Osteoblast (primary cell): ENCODE results near the gene EIF4G3. TPM values are rescaled to one million over a fixed set of nuclear protein-coding genes. Genes with fewer than 3 reads are reported as not detected.

Experiments used
- DNase-seq: peaks from one replicate; pipeline ENCODE4 v3.0.0; 2011; ENCODE audit warnings: low spot score, mixed read lengths; ENCODE audit not compliant: insufficient read length; ENCODE audit errors: missing footprints
- H2AFZ ChIP-seq: 2 replicates; pipeline ENCODE4 v1.6.0; 2011; ENCODE audit warnings: mild to moderate bottlenecking, low read length
- H3K27ac ChIP-seq: 2 replicates; pipeline ENCODE4 v1.5.1; 2011; ENCODE audit warnings: mild to moderate bottlenecking, low read depth, low read length, moderate library complexity
- H3K27me3 ChIP-seq: 2 replicates; pipeline ENCODE4 v1.6.0; 2012; ENCODE audit warnings: mild to moderate bottlenecking, control low read depth, inconsistent platforms, low read length, moderate library complexity; ENCODE audit not compliant: insufficient read depth
- H3K36me3 ChIP-seq: 2 replicates; pipeline ENCODE4 v1.5.1; 2011; ENCODE audit warnings: mild to moderate bottlenecking, low read length, control low read depth, moderate library complexity; ENCODE audit not compliant: insufficient read depth
- H3K4me1 ChIP-seq: 2 replicates; pipeline ENCODE4 v1.5.1; 2011; ENCODE audit warnings: mild to moderate bottlenecking, low read length, control low read depth, moderate library complexity; ENCODE audit not compliant: insufficient read depth
- H3K4me2 ChIP-seq: 2 replicates; pipeline ENCODE4 v1.6.0; 2011; ENCODE audit warnings: mild to moderate bottlenecking, low read length; ENCODE audit not compliant: insufficient read depth
- H3K4me3 ChIP-seq: fragments of 200-600 bp; sonication (generic); 3 replicates; pipeline ENCODE4 v1.5.1; 2012; ENCODE audit warnings: mild to moderate bottlenecking, low read length, inconsistent platforms; ENCODE audit not compliant: insufficient read depth
- H3K79me2 ChIP-seq: 2 replicates; pipeline ENCODE4 v1.6.0; 2012; ENCODE audit warnings: mild to moderate bottlenecking, low read length, control low read depth, inconsistent platforms; ENCODE audit not compliant: insufficient read depth
- H3K9me3 ChIP-seq: 2 replicates; pipeline ENCODE4 v1.5.1; 2011; ENCODE audit warnings: low read depth, low read length, control low read depth
- H4K20me1 ChIP-seq: 2 replicates; pipeline ENCODE4 v1.6.0; 2012; ENCODE audit warnings: mild to moderate bottlenecking, low read length, control low read depth; ENCODE audit not compliant: insufficient read depth
- CTCF ChIP-seq: IDR thresholded peaks from 2 replicates; pipeline ENCODE4 v1.5.1; 2011; ENCODE audit warnings: mild to moderate bottlenecking, low read depth, low read length, moderate library complexity; ENCODE audit errors: extremely low read depth
- total RNA-seq: library from RNA; depleted of rRNA; stranded (reverse); fragments of >200 nt; gene quantifications from 2 replicates; pipeline ENCODE4 v1.2.3, GENCODE V29; 2012

Gene EIF4G3
- total RNA-seq, 1 donor = 55.0 TPM

DNA sequence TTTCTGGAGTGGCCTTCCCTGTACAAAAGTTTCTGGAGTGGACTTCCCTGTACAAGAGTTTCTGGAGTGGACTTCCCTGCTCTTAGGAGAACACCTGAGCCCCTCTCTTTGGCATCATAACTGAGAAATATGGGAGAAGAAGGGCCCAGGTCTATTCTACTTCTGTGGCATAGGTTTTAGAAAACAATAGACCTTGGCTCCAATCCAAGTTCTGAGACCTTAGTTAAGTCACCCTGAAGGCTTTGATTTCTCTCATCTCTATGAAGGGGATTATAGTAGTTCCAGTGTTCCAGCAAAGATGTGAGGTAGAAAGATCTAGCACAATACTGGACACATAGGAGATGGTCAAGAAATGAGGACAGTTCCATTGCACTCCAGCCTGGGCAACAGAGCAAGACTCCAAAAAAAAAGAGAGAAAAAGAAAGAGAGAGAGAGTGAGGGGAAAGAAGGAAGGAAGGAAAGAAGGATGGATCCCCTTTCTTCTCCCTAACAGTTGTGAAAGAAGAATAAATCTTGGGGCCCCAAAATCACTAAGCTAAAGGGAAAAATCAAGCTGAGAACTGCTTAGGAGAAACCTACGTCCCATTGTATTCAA is 13.3 kb upstream of the EIF4G3 start:
- H3K4me2 ChIP-seq = no peak overlapping the region
- TF ChIP-seq CTCF = no peak
- H3K4me1 ChIP-seq = peaks cover 3% of the 10 kb centered on the region
- H3K4me3 ChIP-seq = no peak overlapping the region
- no peaks in the 10 kb centered on the region for H3K79me2 ChIP-seq
- no peaks in the 10 kb centered on the region for H3K27me3 ChIP-seq
- no peak for DNase-seq
- H3K9me3 ChIP-seq = no peaks in the 10 kb centered on the region
- no peak overlapping the region for H2AFZ ChIP-seq
- H3K27ac ChIP-seq = no peak overlapping the region
- no peaks in the 10 kb centered on the region for H4K20me1 ChIP-seq
- H3K36me3 ChIP-seq = no peaks in the 10 kb centered on the region

GRCh38 chr1:21189421-21189820 is 12.7 kb upstream of the EIF4G3 start:
- no peak overlapping the region for H2AFZ ChIP-seq
- DNase-seq = no peak
- H3K27ac ChIP-seq = no peak overlapping the region
- H3K4me3 ChIP-seq = no peak overlapping the region
- H3K36me3 ChIP-seq = no peaks in the 10 kb centered on the region
- TF ChIP-seq CTCF = no peak
- H3K79me2 ChIP-seq = no peaks in the 10 kb centered on the region
- H3K9me3 ChIP-seq = no peaks in the 10 kb centered on the region
- no peaks in the 10 kb centered on the region for H4K20me1 ChIP-seq
- no peaks in the 10 kb centered on the region for H3K4me1 ChIP-seq
- no peak overlapping the region for H3K4me2 ChIP-seq
- H3K27me3 ChIP-seq = no peaks in the 10 kb centered on the region

- Histone ChIP-seq H3K27me3 (no peaks in the 10 kb centered on the region), H4K20me1 (no peaks in the 10 kb centered on the region), H3K9me3 (no peaks in the 10 kb centered on the region), H2AFZ (no peak overlapping the region), H3K27ac (no peak overlapping the region), H3K4me2 (no peak overlapping the region), H3K36me3 (no peaks in the 10 kb centered on the region), H3K79me2 (no peaks in the 10 kb centered on the region), H3K4me3 (no peak overlapping the region), H3K4me1 (no peaks in the 10 kb centered on the region)
- no peak for TF ChIP-seq CTCF
- DNase-seq = peak; percentile 4
Observed at GRCh38 chr1:21188235-21188634, 11.5 kb upstream of the EIF4G3 start.

DNA sequence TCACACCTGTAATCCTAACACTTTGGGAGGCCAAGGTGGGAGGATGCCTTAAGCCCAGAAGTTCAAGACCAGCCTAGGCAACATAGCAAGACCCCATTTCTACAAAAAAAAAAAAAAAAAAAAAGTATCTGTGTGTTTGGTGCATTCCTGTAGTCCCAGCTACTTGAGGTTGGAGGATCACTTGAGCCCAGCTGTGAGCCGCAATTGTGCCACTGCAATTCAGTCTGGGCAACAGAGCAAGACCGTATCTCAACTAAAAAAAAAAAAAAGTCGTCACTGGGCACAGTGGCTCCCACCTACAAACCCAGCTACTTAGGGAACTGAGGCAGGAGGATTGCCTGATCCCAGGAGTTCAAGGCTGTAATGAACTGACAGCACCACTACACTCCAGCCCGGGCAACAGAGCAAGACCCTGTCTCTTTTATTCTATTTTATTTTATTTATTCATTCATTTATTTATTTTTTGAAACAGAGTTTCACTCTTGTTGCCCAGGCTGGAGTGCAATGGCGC is 8.6 kb upstream of the EIF4G3 start:
- DNase-seq = no peak
- Histone ChIP-seq H3K79me2 (no peaks in the 10 kb centered on the region), H3K27me3 (no peaks in the 10 kb centered on the region), H3K4me1 (no peaks in the 10 kb centered on the region), H4K20me1 (no peaks in the 10 kb centered on the region), H3K36me3 (no peaks in the 10 kb centered on the region), H3K27ac (no peak overlapping the region), H3K4me2 (no peak overlapping the region), H3K9me3 (no peaks in the 10 kb centered on the region), H2AFZ (no peak overlapping the region), H3K4me3 (no peak overlapping the region)
- no peak for TF ChIP-seq CTCF
